T-cell (primary cell): ENCODE measurements around the gene CNOT4. TPM values are rescaled to one million over a fixed set of nuclear protein-coding genes. Genes with fewer than 3 reads are reported as not detected.

Experiments
- ATAC-seq, 4 experiments: fragments of 200-7000 bp in 3 of 4; fragments of 150-1000 bp in 1 of 4; cut with Tn5 transposase; replicated peaks in 1 of 4; 1 replicate in 3 of 4; 2 replicates in 1 of 4; pipeline ENCODE4 v1.10.0; 2021; ENCODE audit warnings: moderate library complexity in 3 of 4, mild to moderate bottlenecking in 2 of 4, moderate number of reproducible peaks in 1 of 4
- CTCF ChIA-PET, 2 donors: fragments of 300-600 bp; sonication (Branson Sonifier 250); formaldehyde crosslinking; loops; one replicate each; lab custom pipeline; 2022; ENCODE audit warnings: antibody characterized with exemption in 2 of 2; lab: Charles Lee
- POLR2A ChIA-PET, 2 donors: fragments of 300-600 bp; sonication (Branson Sonifier 250); formaldehyde crosslinking; loops; one replicate each; lab custom pipeline; 2022; ENCODE audit warnings: antibody characterized with exemption in 2 of 2; lab: Charles Lee
- DNase-seq, 35 experiments: peaks; one replicate each; pipeline versions ENCODE4 v3.0.0 to v3.0.0-alpha.2; 2013 to 2023
- H3K27ac ChIP-seq: one replicate; pipeline ENCODE4 v1.5.1; 2013; ENCODE audit warnings: low read length
- H3K27me3 ChIP-seq, 2 experiments: replicated peaks in 1 of 2; 1 replicate in 1 of 2; 2 replicates in 1 of 2; pipeline versions ENCODE4 v1.6.1 to v1.7.0; 2013; ENCODE audit warnings: low read length in 1 of 2, mixed read lengths in 1 of 2; ENCODE audit not compliant: control insufficient read depth in 2 of 2, insufficient read depth in 2 of 2; ENCODE audit errors: extremely low read depth in 1 of 2
- H3K36me3 ChIP-seq, 2 donors: 1 replicate in 1 of 2; 2 replicates in 1 of 2; pipeline versions ENCODE4 v1.6.1 to v1.7.0; 2013; ENCODE audit warnings: low read length in 1 of 2; ENCODE audit not compliant: control insufficient read depth in 2 of 2, insufficient read depth in 1 of 2; ENCODE audit errors: extremely low read depth in 1 of 2
- H3K4me1 ChIP-seq, 2 experiments: 1 replicate in 1 of 2; 2 replicates in 1 of 2; pipeline versions ENCODE4 v1.6.1 to v1.7.0; 2013; ENCODE audit warnings: low read length in 2 of 2, mixed read lengths in 1 of 2; ENCODE audit not compliant: insufficient read depth in 2 of 2, control insufficient read depth in 1 of 2; ENCODE audit errors: extremely low read depth in 1 of 2
- H3K4me3 ChIP-seq, 2 donors: 1 replicate in 1 of 2; 2 replicates in 1 of 2; pipeline versions ENCODE4 v1.5.1 to v1.7.0; 2013; ENCODE audit warnings: mild to moderate bottlenecking in 2 of 2, low read length in 1 of 2, moderate library complexity in 1 of 2; ENCODE audit not compliant: control insufficient read depth in 1 of 2; ENCODE audit errors: extremely low read depth in 1 of 2
- H3K9me3 ChIP-seq: 2 replicates; pipeline ENCODE4 v1.7.0; 2013
- H3K27ac Mint-ChIP-seq, 2 donors: one replicate each; pipeline ENCODE4 v1.8.0; 2020 to 2021; ENCODE audit warnings: mild to moderate bottlenecking in 2 of 2, mixed read lengths in 2 of 2
- H3K27me3 Mint-ChIP-seq, 2 donors: one replicate each; pipeline ENCODE4 v1.8.0; 2021 to 2022; ENCODE audit warnings: mixed read lengths in 2 of 2
- H3K36me3 Mint-ChIP-seq: one replicate; pipeline ENCODE4 v1.8.0; 2021; ENCODE audit warnings: mixed read lengths
- H3K4me1 Mint-ChIP-seq, 3 donors: one replicate each; pipeline ENCODE4 v1.8.0; 2020 to 2022; ENCODE audit warnings: mixed read lengths in 3 of 3, mild to moderate bottlenecking in 1 of 3
- H3K4me3 Mint-ChIP-seq, 3 donors: one replicate each; pipeline ENCODE4 v1.8.0; 2020 to 2022; ENCODE audit warnings: mild to moderate bottlenecking in 3 of 3, mixed read lengths in 3 of 3, moderate library complexity in 3 of 3
- H3K9me3 Mint-ChIP-seq, 3 donors: one replicate each; pipeline ENCODE4 v1.8.0; 2020 to 2022; ENCODE audit warnings: mixed read lengths in 3 of 3
- WGBS: methylation state at CpG from one replicate; pipeline ENCODE4 v1.1.5; 2013; ENCODE audit warnings: missing lambda C conversion rate; ENCODE audit not compliant: insufficient coverage; 5-methylcytosine and 5-hydroxymethylcytosine counted together
- total RNA-seq, 35 experiments: library from RNA in 6 of 35; stranded (reverse) in 6 of 35; fragments of 120-200 nt in 1 of 35; gene quantifications; one replicate each; pipeline versions ENCODE4 v1.2.1 to v1.2.4 and lab custom pipeline; 2013 to 2026

CNOT4 gene
- total RNA-seq, 5 donors from 2014 or later (not counting 1 experiment from before 2014, with no cell fraction given), result 29.4 to 36.8 (median 33.7) TPM

DNA sequence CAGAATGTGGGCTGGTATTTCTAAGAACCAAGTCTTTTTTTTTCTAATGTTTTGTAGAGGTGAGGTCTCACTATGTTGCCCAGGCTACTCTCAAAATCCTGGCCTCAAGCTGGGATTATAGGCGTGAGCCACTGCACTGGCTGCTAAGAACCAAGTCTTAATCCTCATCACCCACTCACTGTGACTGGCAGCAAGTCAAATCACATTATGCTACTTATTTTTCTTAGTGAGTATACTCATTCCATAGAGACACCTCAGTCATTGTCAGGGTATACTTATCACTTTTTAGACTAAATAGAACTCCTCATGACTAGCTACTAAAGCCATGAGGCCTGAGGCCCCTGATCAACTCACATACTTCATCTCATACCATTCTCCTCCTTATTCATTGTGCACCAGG is 160.2 kb downstream of the CNOT4 start:
- Histone ChIP-seq H3K4me1 (no peaks in the 10 kb centered on the region), H3K4me3 (no peak overlapping the region), H3K27ac (no peak overlapping the region), H3K9me3 (no peaks in the 10 kb centered on the region), H3K27me3 (no peaks in the 10 kb centered on the region), H3K36me3 (no peaks in the 10 kb centered on the region)
- peaks cover 4% of the 10 kb centered on the region for H3K36me3 Mint-ChIP-seq
- H3K9me3 Mint-ChIP-seq, result no peaks in the 10 kb centered on the region
- 100% methylated on average over 1 of the region's 1 CpG for WGBS
- no peak overlapping the region for H3K4me3 Mint-ChIP-seq
- no peaks in the 10 kb centered on the region for H3K4me1 Mint-ChIP-seq
- ATAC-seq, result no peak
- POLR2A ChIA-PET, result no interaction called here
- H3K27me3 Mint-ChIP-seq, result no peaks in the 10 kb centered on the region
- CTCF ChIA-PET, result interaction anchor here in 1 of 2 donors (0.7 kb wide), 1 partner anchor 11 kb away, joined by 4 read pairs; no protein-coding TSS in a partner anchor
- no peak overlapping the region for H3K27ac Mint-ChIP-seq
- DNase-seq, result no peak

- H3K4me3 ChIP-seq, result no peak overlapping the region
- no peak overlapping the region for H3K27ac Mint-ChIP-seq
- peaks cover 4% of the 10 kb centered on the region for H3K36me3 Mint-ChIP-seq
- no peaks in the 10 kb centered on the region for H3K9me3 ChIP-seq
- H3K27me3 ChIP-seq, result no peaks in the 10 kb centered on the region
- H3K27ac ChIP-seq, result no peak overlapping the region
- H3K27me3 Mint-ChIP-seq, result no peaks in the 10 kb centered on the region
- H3K4me3 Mint-ChIP-seq, result no peak overlapping the region
- H3K9me3 Mint-ChIP-seq, result no peaks in the 10 kb centered on the region
- ATAC-seq, result no peak
- no peak for DNase-seq
- H3K4me1 Mint-ChIP-seq, result no peaks in the 10 kb centered on the region
- CTCF ChIA-PET, result no interaction called here
- H3K36me3 ChIP-seq, result no peaks in the 10 kb centered on the region
- no peaks in the 10 kb centered on the region for H3K4me1 ChIP-seq
- POLR2A ChIA-PET, result no interaction called here
Observed at GRCh38 chr7:135348493-135348892, 161.4 kb downstream of the CNOT4 start.

GRCh38 chr7:135343361-135343760 is 166.5 kb downstream of the CNOT4 start:
- Histone ChIP-seq H3K9me3 (no peaks in the 10 kb centered on the region), H3K27ac (no peak overlapping the region), H3K4me3 (no peak overlapping the region), H3K36me3 (no peaks in the 10 kb centered on the region), H3K27me3 (peaks cover 0 to 4% of the 10 kb centered on the region in 2 experiments), H3K4me1 (no peaks in the 10 kb centered on the region)
- H3K36me3 Mint-ChIP-seq, result no peaks in the 10 kb centered on the region
- no CpG with 5 or more reads among the region's 2 CpGs for WGBS
- ChIA-PET POLR2A (no interaction called here), CTCF (no interaction called here)
- no peak overlapping the region for H3K4me3 Mint-ChIP-seq
- H3K9me3 Mint-ChIP-seq, result no peaks in the 10 kb centered on the region
- ATAC-seq (no peak), DNase-seq (no peak)
- H3K4me1 Mint-ChIP-seq, result no peaks in the 10 kb centered on the region
- H3K27me3 Mint-ChIP-seq, result no peaks in the 10 kb centered on the region
- no peak overlapping the region for H3K27ac Mint-ChIP-seq

GRCh38 chr7:135342887-135343286 is 167.0 kb downstream of the CNOT4 start:
- H3K4me3 Mint-ChIP-seq, result no peak overlapping the region
- no peak for DNase-seq
- Histone ChIP-seq H3K9me3 (no peaks in the 10 kb centered on the region), H3K4me1 (no peaks in the 10 kb centered on the region), H3K36me3 (no peaks in the 10 kb centered on the region), H3K27ac (no peak overlapping the region), H3K27me3 (peaks cover 0 to 4% of the 10 kb centered on the region in 2 experiments), H3K4me3 (no peak overlapping the region)
- CTCF ChIA-PET, result no interaction called here
- no peaks in the 10 kb centered on the region for H3K36me3 Mint-ChIP-seq
- whole genome bisulfite sequencing, result 83% methylated on average over 9 of the region's 10 CpGs
- H3K9me3 Mint-ChIP-seq, result no peaks in the 10 kb centered on the region
- H3K27ac Mint-ChIP-seq, result no peak overlapping the region
- no peaks in the 10 kb centered on the region for H3K4me1 Mint-ChIP-seq
- no peak for ATAC-seq
- POLR2A ChIA-PET, result no interaction called here
- no peaks in the 10 kb centered on the region for H3K27me3 Mint-ChIP-seq

DNA sequence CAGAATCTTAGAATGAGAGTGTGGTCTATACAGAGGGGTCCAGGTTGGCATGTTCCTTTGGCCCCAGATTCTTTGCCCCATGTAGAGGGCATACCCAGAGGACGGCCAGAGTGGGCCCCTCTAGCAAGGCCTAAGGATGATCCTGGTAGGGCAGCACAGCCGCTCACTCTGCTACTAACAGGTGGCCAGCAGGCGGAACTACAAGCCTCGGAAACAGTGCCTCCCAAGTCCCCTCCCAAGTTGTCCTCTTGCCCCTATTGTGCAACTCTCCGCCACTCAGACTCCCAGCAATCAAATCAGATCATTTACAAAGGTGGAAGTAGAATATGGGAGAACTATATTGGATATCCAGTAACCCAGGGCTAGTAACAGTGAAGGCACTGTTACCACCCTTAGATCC is 168.9 kb downstream of the CNOT4 start:
- no peak for DNase-seq
- CTCF ChIA-PET, result no interaction called here
- H3K4me1 Mint-ChIP-seq, result no peaks in the 10 kb centered on the region
- Histone ChIP-seq H3K36me3 (no peaks in the 10 kb centered on the region), H3K9me3 (no peaks in the 10 kb centered on the region), H3K27ac (no peak overlapping the region), H3K4me1 (no peaks in the 10 kb centered on the region), H3K27me3 (peaks cover 0 to 4% of the 10 kb centered on the region in 2 experiments), H3K4me3 (no peak overlapping the region)
- H3K9me3 Mint-ChIP-seq, result no peaks in the 10 kb centered on the region
- ATAC-seq, result no peak
- H3K36me3 Mint-ChIP-seq, result no peaks in the 10 kb centered on the region
- H3K27ac Mint-ChIP-seq, result no peak overlapping the region
- no peak overlapping the region for H3K4me3 Mint-ChIP-seq
- H3K27me3 Mint-ChIP-seq, result no peaks in the 10 kb centered on the region
- 60% methylated on average over 1 of the region's 5 CpGs for WGBS
- POLR2A ChIA-PET, result no interaction called here

DNA sequence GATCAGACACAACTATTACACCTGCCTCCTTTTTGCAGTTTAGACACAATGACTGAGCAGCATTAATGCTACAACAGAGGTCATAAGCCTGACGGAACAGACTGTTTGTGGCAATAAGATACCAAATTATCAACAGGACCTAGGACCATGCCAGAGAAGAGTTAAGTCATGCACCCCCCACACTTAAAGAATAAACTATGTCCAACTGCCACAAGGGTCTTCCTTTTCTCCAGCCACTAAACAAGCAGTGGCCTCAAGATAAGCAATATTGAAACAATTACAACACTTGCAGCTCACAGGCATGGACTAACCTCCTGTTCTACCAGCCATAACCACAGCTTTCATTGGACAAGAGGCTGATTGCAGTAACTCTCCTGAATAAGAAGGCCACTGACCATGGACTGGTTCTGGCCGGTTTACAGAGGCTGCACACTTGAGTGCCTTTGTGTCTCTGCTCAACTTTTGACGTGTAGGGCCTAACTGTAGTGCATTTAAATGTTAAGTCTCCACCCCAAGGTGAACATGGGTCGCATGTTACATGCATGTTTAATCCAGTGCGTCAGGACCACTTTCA is 171.8 kb downstream of the CNOT4 start:
- Histone ChIP-seq H3K4me3 (no peak overlapping the region), H3K9me3 (no peaks in the 10 kb centered on the region), H3K4me1 (no peaks in the 10 kb centered on the region), H3K36me3 (no peaks in the 10 kb centered on the region), H3K27me3 (peaks cover 0 to 8% of the 10 kb centered on the region in 2 experiments), H3K27ac (no peak overlapping the region)
- ATAC-seq (no peak), DNase-seq (no peak)
- WGBS, result 87% methylated on average over 5 of the region's 5 CpGs
- CTCF ChIA-PET, result no interaction called here
- H3K9me3 Mint-ChIP-seq, result no peaks in the 10 kb centered on the region
- H3K4me1 Mint-ChIP-seq, result no peaks in the 10 kb centered on the region
- no peaks in the 10 kb centered on the region for H3K27me3 Mint-ChIP-seq
- no peak overlapping the region for H3K27ac Mint-ChIP-seq
- H3K36me3 Mint-ChIP-seq, result no peaks in the 10 kb centered on the region
- no peak overlapping the region for H3K4me3 Mint-ChIP-seq
- POLR2A ChIA-PET, result no interaction called here

GRCh38 chr7:135337506-135337905 is 172.4 kb downstream of the CNOT4 start:
- no peaks in the 10 kb centered on the region for H3K27me3 Mint-ChIP-seq
- H3K9me3 ChIP-seq, result no peaks in the 10 kb centered on the region
- H3K9me3 Mint-ChIP-seq, result no peaks in the 10 kb centered on the region
- H3K4me1 Mint-ChIP-seq, result no peaks in the 10 kb centered on the region
- H3K4me1 ChIP-seq, result no peaks in the 10 kb centered on the region
- H3K27me3 ChIP-seq, result peaks cover 0 to 8% of the 10 kb centered on the region in 2 experiments
- ChIA-PET POLR2A (no interaction called here), CTCF (no interaction called here)
- no peaks in the 10 kb centered on the region for H3K36me3 ChIP-seq
- ATAC-seq, result no peak
- H3K4me3 ChIP-seq, result no peak overlapping the region
- WGBS, result 75% methylated on average over 1 of the region's 5 CpGs
- H3K36me3 Mint-ChIP-seq, result no peaks in the 10 kb centered on the region
- no peak overlapping the region for H3K4me3 Mint-ChIP-seq
- no peak for DNase-seq
- no peak overlapping the region for H3K27ac Mint-ChIP-seq
- H3K27ac ChIP-seq, result no peak overlapping the region
